GM12864 (cell line): ENCODE data around the gene ARHGAP42.

ENCODE experiments used
- DNase-seq: peaks from one replicate; pipeline ENCODE4 v3.0.0-alpha.2; 2011; ENCODE audit warnings: low read depth
- H3K4me3 ChIP-seq: 2 replicates; pipeline ENCODE4 v1.5.1; 2011; ENCODE audit warnings: mild to moderate bottlenecking, low read depth, low read length, control low read depth
- TF ChIP-seq, protein P1 (sequence below): IDR thresholded peaks from 2 replicates; pipeline ENCODE4 v1.5.1; 2011; ENCODE audit warnings: low read depth, mild to moderate bottlenecking, moderate library complexity, low read length, control low read depth, inconsistent platforms; ENCODE audit errors: missing control alignments

The ARHGAP42 gene

DNA sequence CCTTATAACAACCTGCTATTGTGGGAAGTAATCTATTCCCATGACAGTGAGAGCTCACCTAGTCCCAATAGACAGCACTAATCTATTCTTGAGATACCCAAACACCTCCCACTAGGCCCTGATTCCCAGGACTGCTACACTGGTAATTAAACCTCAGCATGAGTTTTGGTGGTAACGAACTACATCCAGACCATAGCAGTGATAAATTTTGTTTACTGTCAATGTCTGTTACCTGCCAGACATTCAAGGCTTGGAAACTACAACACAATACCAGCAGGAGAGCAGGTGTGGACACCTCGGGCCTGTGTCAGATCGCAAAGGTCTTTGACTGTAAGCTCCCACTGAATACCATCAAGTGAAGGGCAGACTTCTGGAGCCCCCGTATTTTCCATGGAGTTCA, 187.1 kb downstream of the ARHGAP42 start:
- no peak for DNase-seq

DNA sequence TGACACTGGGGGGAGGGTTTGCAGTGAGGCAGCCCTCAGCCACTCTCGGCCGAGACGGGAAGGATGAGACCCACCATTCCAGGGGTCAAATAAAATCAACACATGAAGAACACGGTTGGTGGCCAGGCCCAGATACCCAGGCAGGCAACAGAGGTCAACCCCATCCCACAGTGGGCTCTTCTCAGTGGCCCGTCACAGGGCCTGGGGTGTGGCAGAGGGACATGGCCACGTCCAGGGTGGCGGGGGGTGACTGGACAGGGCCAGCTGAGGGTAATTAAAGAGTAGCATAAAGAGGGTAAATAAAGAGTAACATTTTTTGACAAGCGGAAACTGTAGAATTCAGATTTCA, 188.4 kb downstream of the ARHGAP42 start:
- H3K4me3 ChIP-seq = no peak overlapping the region
- TF ChIP-seq, protein P1, sequence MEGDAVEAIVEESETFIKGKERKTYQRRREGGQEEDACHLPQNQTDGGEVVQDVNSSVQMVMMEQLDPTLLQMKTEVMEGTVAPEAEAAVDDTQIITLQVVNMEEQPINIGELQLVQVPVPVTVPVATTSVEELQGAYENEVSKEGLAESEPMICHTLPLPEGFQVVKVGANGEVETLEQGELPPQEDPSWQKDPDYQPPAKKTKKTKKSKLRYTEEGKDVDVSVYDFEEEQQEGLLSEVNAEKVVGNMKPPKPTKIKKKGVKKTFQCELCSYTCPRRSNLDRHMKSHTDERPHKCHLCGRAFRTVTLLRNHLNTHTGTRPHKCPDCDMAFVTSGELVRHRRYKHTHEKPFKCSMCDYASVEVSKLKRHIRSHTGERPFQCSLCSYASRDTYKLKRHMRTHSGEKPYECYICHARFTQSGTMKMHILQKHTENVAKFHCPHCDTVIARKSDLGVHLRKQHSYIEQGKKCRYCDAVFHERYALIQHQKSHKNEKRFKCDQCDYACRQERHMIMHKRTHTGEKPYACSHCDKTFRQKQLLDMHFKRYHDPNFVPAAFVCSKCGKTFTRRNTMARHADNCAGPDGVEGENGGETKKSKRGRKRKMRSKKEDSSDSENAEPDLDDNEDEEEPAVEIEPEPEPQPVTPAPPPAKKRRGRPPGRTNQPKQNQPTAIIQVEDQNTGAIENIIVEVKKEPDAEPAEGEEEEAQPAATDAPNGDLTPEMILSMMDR = no peak
- no peak for DNase-seq

More for the DNA sequence above, 187.1 kb downstream of the ARHGAP42 start:
- no peak overlapping the region for H3K4me3 ChIP-seq
- TF ChIP-seq, protein P1 = no peak

DNA sequence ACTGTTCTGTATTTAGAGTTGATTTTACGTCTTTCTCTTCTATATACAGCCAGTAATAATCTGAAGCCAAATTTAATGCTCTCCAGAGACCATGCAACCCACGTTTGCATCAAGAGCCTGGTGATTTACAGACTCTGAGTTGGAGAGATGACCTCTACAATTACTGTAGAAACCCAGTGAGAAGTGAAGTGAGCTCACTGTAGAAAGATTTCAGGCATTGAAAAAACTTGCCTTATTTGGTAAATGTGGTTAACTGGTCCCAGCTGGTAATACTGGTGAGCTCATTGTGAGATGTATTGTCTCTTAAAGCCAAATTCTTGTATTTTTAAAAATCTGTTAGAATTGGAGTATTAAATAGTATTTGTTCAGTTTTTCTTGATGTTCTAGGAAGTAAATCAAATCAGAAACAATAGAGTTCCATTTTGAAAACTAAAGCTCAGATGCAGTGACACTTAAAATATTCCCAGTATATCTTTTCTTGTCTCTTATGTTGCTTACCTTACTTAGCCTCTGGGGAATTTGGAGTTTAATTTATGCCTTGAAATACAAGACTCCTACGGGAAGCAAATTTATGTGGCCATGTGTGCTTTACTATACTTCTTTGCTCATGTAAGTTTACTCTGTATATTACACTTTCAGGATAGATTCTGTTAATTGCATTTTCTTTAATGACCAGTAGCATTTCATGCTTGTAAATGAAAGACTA, 189.9 kb downstream of the ARHGAP42 start:
- TF ChIP-seq, protein P1 = no peak
- no peak for DNase-seq
- no peak overlapping the region for H3K4me3 ChIP-seq

DNA sequence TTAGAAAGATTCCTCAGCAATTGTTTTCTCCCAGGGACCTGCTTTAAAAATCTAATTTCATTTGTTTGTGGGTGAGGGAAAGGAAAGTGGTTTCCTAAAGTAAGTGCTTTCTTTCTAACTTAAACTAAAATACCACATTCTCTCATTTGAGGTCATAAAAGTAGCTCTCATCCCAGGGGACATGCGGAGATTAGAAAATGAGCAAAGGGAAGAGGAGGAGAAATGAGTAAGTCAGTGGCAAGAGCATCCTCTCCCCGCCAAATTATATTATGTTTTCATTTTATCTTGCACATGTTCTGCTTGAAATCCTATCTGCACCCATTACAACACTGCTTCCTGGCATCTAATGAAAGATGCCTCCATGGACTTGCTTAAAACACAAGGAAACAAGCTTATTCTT, 191.4 kb downstream of the ARHGAP42 start:
- TF ChIP-seq, protein P1 = no peak
- no peak overlapping the region for H3K4me3 ChIP-seq
- DNase-seq = no peak

DNA sequence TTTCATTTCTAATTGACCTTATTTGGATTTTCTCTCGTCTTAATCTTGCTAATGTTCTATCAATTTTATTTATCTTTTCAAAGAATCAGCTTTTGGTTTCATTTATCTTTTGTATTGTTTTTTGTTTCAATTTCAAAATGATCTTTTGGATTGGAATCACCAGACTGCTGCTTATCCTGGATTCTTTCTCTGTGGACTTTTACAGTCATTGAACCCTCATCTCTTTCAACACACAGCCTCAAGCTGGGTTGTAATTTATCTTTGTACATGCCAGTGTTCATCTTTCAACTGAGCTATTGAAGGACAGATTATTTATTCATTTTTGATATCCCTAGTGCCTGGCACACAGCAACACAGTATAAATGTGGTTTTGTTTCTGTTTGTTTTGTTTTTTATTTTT, 195.9 kb downstream of the ARHGAP42 start:
- TF ChIP-seq, protein P1 = no peak
- no peak for DNase-seq

DNA sequence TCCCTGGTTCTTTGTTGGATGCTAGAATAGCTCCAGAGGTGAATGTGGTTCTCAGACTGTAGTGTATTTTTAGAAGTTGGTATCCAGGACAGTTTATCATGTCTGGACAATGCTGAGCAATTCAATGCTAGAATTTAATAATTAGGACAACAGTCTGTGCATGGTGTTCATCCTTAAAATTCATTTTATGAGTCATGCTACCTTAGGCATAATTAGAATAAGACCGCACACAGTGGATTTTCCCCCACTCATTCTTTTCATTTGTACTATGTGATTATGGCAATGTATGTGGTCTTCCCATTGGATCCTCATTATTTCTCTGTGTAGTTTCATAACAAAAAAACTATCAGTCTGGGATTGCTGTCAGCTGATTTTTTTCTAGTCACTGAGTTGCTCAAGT, 196.7 kb downstream of the ARHGAP42 start:
- no peak overlapping the region for H3K4me3 ChIP-seq
- DNase-seq = no peak
- TF ChIP-seq, protein P1 = no peak

More for the DNA sequence above, 195.9 kb downstream of the ARHGAP42 start:
- no peak overlapping the region for H3K4me3 ChIP-seq

DNA sequence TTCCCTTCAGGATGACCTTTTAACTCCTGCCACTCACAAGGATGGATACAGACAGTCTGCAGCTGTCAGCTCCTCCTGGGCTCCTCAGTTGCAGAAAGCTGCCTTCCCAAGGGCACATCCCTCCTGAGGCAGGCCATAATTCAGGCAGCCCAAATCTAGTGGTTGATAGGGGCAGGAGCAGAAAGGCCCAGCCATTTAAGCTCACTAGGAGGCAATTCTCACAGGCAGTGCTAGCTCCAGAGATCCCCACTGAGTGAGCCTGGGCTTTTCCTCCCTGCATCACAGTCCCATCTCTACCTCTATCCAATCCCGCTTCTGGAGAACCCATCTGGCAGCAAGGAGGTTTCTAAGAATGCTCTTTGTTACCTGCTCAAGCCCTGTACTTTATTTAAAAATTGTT, 200.6 kb downstream of the ARHGAP42 start:
- H3K4me3 ChIP-seq = no peak overlapping the region
- DNase-seq = no peak
- TF ChIP-seq, protein P1 = no peak
